Activated T-cell treated with anti-CD3 and anti-CD28 coated beads, Interleukin-2, amount 50 U/mL, for 72 hours (primary cell): ENCODE measurements around the gene AFF3. TPM values are rescaled to one million over a fixed set of nuclear protein-coding genes. Genes with fewer than 3 reads are reported as not detected.

Experiments used
- ATAC-seq, 2 donors: fragments of 150-1000 bp; cut with Tn5 transposase; replicated peaks in 1 of 2; 2 replicates each; pipeline ENCODE4 v1.10.0; 2021; ENCODE audit warnings: moderate library complexity in 2 of 2, mild to moderate bottlenecking in 1 of 2
- DNase-seq, 2 donors: peaks; one replicate each; pipeline ENCODE4 v3.0.0; 2021 to 2022; ENCODE audit warnings: mixed read lengths in 1 of 2
- H3K27ac Mint-ChIP-seq: one replicate; pipeline ENCODE4 v1.8.0; 2022; ENCODE audit warnings: mild to moderate bottlenecking, moderate library complexity, mixed read lengths
- H3K27me3 Mint-ChIP-seq: one replicate; pipeline ENCODE4 v1.8.0; 2022; ENCODE audit warnings: low read depth, mixed read lengths
- H3K36me3 Mint-ChIP-seq, 2 donors: one replicate each; pipeline ENCODE4 v1.8.0; 2022; ENCODE audit warnings: mixed read lengths in 2 of 2, mild to moderate bottlenecking in 1 of 2; ENCODE audit not compliant: insufficient read depth in 2 of 2
- H3K4me1 Mint-ChIP-seq: one replicate; pipeline ENCODE4 v1.8.0; 2022; ENCODE audit warnings: low read depth, mixed read lengths
- H3K4me3 Mint-ChIP-seq, 2 donors: one replicate each; pipeline ENCODE4 v1.8.0; 2022; ENCODE audit warnings: mild to moderate bottlenecking in 2 of 2, mixed read lengths in 2 of 2, moderate library complexity in 2 of 2
- H3K9me3 Mint-ChIP-seq, 2 donors: one replicate each; pipeline ENCODE4 v1.8.0; 2022; ENCODE audit warnings: mixed read lengths in 2 of 2
- total RNA-seq, 2 donors: library from RNA; stranded (reverse); gene quantifications; one replicate each; pipeline ENCODE4 v1.2.3, GENCODE V29; 2022

Gene AFF3
- total RNA-seq, 2 donors from 2014 or later: 0.39 to 2.6 TPM

DNA sequence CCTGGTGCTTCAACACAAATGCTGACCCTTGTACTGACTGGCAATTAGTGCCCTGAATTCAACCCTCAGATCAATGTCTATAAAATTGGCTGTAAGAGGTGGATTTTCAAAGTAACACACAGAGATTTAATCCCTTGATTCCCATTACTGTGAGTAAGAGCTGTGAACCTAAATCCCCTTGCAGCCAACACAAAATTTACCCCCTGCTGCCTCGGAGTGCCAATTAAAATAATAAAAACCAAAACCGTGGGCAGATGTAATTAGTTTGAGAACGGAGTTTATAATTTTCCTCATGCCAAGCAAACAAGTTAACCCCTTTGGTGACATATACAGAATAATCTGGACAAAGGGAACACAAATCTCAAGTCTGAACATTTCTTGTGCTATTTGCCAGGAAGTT, 596.8 kb downstream of the AFF3 start:
- no peak for DNase-seq
- no peaks in the 10 kb centered on the region for H3K36me3 Mint-ChIP-seq
- no peak overlapping the region for H3K27ac Mint-ChIP-seq
- H3K9me3 Mint-ChIP-seq: no peaks in the 10 kb centered on the region
- H3K4me1 Mint-ChIP-seq: no peaks in the 10 kb centered on the region
- H3K27me3 Mint-ChIP-seq: peaks cover 3% of the 10 kb centered on the region
- ATAC-seq: no peak
- H3K4me3 Mint-ChIP-seq: no peak overlapping the region

DNA sequence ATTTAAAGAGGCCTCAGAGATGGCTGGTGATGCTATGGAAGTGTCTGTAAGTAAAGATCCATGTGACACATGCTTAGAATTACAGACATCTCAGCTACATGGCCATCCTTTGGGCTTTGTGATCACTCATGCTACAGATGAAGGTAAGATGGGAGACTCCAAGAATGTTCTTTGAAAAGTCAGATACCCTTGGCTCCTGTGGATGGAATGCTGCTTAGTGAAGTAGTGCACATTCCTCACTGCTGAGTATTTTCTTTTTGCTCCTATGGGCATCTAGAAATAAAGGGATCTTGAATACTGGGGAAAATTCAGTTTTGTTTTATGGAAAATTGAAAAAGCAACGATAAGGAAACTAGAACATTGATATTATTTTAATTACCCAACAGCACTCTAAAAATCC, 597.3 kb downstream of the AFF3 start:
- H3K27me3 Mint-ChIP-seq: peaks cover 8% of the 10 kb centered on the region
- H3K4me1 Mint-ChIP-seq: no peaks in the 10 kb centered on the region
- no peak for ATAC-seq
- H3K4me3 Mint-ChIP-seq: no peak overlapping the region
- H3K27ac Mint-ChIP-seq: no peak overlapping the region
- no peak for DNase-seq
- no peaks in the 10 kb centered on the region for H3K9me3 Mint-ChIP-seq
- H3K36me3 Mint-ChIP-seq: no peaks in the 10 kb centered on the region

DNA sequence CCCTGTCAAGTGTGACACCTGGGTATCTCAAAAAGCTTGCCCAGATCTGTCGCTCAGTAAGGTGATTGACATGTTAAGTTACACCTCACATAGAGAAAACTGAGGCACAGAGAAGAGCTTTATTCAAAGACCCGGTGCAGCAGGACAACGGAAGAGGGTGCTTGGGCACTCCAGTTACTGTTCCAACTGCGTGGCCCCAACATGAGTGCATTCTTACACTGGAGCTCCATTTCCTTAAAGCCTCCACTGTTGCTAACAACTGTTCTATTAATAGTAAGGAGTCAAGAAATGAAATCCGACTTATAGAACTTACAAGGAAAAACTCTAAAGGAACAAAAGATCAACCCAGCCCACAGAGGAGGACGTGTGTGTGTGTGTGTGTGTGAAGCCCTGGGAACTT, 597.8 kb downstream of the AFF3 start:
- Mint-ChIP-seq H3K36me3 (no peaks in the 10 kb centered on the region), H3K9me3 (no peaks in the 10 kb centered on the region), H3K4me1 (no peaks in the 10 kb centered on the region), H3K4me3 (no peak overlapping the region), H3K27ac (no peak overlapping the region), H3K27me3 (peaks cover 8% of the 10 kb centered on the region)
- ATAC-seq (no peak), DNase-seq (no peak)

DNA sequence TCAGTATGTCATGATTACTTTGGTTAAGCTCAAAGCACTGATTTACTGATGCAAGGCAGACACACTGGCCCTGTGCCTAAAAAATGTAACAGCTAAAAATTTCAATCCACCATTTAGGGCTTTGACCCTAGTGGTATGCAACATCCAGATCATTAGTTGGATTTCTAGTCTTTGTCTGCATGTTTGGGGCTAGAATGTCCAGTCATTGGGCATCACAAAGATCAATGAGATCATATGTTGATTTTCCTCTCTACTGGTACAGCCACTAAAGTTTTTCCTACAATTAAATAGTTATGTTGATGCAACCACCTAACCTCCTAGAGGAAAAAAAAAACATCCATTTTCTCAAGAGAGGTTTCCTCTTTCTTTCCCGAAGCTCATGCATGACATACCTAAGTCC, 599.1 kb downstream of the AFF3 start:
- H3K27ac Mint-ChIP-seq: no peak overlapping the region
- no peaks in the 10 kb centered on the region for H3K9me3 Mint-ChIP-seq
- no peak for DNase-seq
- no peaks in the 10 kb centered on the region for H3K36me3 Mint-ChIP-seq
- no peak for ATAC-seq
- no peak overlapping the region for H3K4me3 Mint-ChIP-seq
- H3K4me1 Mint-ChIP-seq: no peaks in the 10 kb centered on the region
- H3K27me3 Mint-ChIP-seq: peaks cover 8% of the 10 kb centered on the region

DNA sequence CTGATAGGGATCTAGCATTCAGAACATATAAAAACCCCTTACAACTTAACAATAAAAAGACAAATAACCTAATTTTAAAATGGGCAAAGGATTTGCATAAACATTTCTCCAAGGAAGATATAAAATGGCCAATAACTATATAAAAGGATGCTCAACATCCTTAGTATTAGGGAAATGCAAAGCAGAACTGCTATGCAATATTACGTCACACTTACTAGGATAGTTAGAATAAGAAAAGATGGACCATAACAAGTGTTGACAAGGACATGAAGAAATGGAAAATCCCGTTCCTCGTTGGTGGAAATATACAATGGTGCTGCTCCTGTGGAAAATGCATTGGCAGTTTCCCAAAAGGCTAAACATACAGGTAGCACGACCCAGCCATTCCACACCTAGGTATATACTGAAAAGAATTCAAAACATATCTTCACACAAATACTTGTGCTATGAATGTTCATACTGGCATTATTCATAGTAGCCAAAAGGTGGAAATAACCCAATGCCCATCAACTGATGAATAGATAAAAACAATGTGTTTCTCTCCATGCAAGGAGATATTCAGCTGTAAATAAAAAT, 604.4 kb downstream of the AFF3 start:
- DNase-seq: no peak
- no peak for ATAC-seq
- no peak overlapping the region for H3K4me3 Mint-ChIP-seq
- peaks cover 21% of the 10 kb centered on the region for H3K27me3 Mint-ChIP-seq
- H3K27ac Mint-ChIP-seq: no peak overlapping the region
- H3K4me1 Mint-ChIP-seq: no peaks in the 10 kb centered on the region
- H3K9me3 Mint-ChIP-seq: no peaks in the 10 kb centered on the region
- H3K36me3 Mint-ChIP-seq: peaks cover 0 to 5% of the 10 kb centered on the region in 2 donors

DNA sequence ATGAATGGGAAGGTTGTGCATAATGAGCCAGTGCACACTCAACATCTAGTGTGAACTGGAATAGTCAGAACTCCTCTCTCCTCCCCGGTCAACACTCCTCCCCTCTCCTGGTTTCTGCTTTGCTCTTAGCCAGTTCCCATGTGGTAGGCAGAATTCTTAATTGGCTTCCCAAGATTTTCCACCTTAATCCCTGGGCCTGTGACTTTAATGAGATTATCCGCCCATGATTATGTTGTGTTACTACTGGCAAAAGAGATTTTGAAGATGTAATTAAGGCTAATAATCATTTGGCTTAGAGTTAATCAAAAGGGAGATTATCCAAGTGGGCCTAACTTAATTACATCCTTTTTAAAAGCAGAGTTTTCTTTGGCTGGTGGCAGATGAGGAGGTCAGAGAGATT, 618.3 kb downstream of the AFF3 start:
- H3K36me3 Mint-ChIP-seq: no peaks in the 10 kb centered on the region
- H3K27me3 Mint-ChIP-seq: peaks cover 6% of the 10 kb centered on the region
- DNase-seq: no peak
- H3K27ac Mint-ChIP-seq: no peak overlapping the region
- no peaks in the 10 kb centered on the region for H3K4me1 Mint-ChIP-seq
- no peaks in the 10 kb centered on the region for H3K9me3 Mint-ChIP-seq
- H3K4me3 Mint-ChIP-seq: no peak overlapping the region
- no peak for ATAC-seq

DNA sequence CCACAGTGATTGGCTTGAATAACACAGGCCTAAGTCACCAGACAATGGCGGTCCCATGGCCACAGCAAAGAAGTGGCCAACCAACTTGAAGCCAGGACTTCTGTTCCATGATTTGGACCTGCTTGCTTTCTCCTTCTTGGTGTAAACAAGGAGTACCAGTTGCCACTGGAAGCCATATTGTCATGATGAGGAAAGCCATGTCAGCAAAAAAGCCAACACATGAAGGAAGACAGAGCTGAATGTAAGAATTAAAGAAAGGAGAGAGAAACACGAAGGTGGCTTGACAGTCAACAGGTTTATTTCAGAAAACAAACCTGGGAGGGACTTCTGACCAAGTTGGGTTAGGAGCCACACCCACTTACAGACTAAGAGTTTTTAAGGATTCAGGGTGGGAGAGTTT, 620.2 kb downstream of the AFF3 start:
- H3K4me3 Mint-ChIP-seq: no peak overlapping the region
- H3K36me3 Mint-ChIP-seq: no peaks in the 10 kb centered on the region
- no peak for DNase-seq
- H3K9me3 Mint-ChIP-seq: no peaks in the 10 kb centered on the region
- peaks cover 6% of the 10 kb centered on the region for H3K27me3 Mint-ChIP-seq
- no peak overlapping the region for H3K27ac Mint-ChIP-seq
- no peak for ATAC-seq
- no peaks in the 10 kb centered on the region for H3K4me1 Mint-ChIP-seq

DNA sequence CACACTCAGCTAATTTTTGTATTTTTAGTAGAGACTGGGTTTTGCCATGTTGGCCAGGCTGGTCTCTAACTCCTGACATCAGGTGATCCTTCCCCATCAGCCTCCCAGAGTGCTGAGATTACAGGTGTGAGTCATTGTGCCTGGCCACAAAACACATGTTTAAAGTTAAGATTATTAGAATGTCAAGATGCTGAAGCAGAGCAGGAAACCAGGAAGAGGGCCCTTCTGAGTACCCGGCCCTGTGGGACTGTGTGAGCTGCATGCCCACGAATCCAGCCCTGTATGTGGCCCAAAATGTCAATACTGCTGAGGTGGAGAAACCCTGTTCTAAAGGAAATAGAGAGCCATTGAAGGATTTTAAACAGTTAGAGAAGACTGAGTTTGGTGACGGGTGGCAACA, 621.6 kb downstream of the AFF3 start:
- Mint-ChIP-seq H3K27ac (no peak overlapping the region), H3K4me3 (no peak overlapping the region), H3K9me3 (no peaks in the 10 kb centered on the region), H3K27me3 (peaks cover 6% of the 10 kb centered on the region), H3K4me1 (no peaks in the 10 kb centered on the region), H3K36me3 (no peaks in the 10 kb centered on the region)
- DNase-seq: no peak
- no peak for ATAC-seq

DNA sequence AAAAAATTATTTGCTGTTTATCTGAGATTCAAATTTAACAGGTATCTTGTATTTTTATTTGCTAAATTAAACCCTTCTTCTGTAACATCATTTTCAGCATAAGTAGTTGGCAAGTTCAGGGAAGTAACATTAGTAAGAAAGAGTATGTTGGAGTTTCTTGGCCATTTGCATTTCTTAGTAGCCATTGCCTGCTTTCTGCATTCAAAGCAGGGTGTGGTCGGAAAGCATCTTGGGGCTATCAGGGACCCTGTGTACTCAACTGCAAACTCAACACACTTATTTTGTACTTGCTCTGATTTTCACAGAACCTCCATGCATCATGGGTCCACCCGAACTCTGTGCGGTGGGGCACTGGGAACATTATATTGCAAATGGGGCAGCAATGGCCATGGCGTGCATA, 622.2 kb downstream of the AFF3 start:
- Mint-ChIP-seq H3K27ac (no peak overlapping the region), H3K36me3 (no peaks in the 10 kb centered on the region), H3K4me3 (no peak overlapping the region), H3K4me1 (no peaks in the 10 kb centered on the region), H3K9me3 (no peaks in the 10 kb centered on the region), H3K27me3 (peaks cover 6% of the 10 kb centered on the region)
- DNase-seq: no peak
- no peak for ATAC-seq

DNA sequence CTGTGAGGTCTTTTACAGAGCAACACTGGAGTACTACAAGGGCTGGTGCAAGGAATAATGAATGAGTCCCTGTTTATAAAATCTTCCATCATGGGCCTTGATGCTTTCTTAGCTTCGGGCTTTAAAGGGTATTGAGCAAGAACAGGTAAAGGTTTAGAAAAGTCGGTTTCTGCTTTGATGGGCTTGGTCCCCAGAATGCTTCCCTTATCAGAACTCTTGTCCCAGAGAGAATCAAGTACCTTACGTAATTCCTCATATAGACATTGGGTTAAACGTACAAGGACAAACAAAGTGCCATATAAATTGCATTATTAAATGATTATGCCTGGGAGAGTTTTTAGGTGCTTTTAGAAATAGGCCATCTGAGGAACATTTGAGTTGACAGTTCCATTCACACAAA, 628.0 kb downstream of the AFF3 start:
- ATAC-seq (no peak), DNase-seq (no peak)
- H3K36me3 Mint-ChIP-seq: no peaks in the 10 kb centered on the region
- no peak overlapping the region for H3K27ac Mint-ChIP-seq
- no peaks in the 10 kb centered on the region for H3K9me3 Mint-ChIP-seq
- H3K4me3 Mint-ChIP-seq: no peak overlapping the region
- no peaks in the 10 kb centered on the region for H3K27me3 Mint-ChIP-seq
- H3K4me1 Mint-ChIP-seq: no peaks in the 10 kb centered on the region

DNA sequence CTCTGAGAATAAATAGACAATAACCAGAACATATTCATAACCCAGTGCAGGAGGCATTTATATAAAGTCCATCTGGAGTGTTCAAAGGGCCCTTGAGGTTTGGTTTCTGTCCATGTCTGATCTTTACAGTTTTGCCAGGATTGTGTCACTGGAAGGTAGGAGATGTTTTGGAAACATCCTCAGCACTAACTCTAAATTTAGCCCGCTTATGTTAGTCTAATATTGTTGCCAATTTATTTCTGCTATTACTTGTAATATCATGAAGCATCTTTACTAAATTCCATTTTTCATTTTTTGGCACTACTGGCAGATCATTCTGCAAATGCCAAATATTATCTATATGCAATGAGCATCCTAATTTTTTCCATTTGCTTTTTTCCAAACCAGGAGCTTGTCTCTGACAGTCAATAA, 630.2 kb downstream of the AFF3 start:
- Mint-ChIP-seq H3K4me3 (no peak overlapping the region), H3K4me1 (no peaks in the 10 kb centered on the region), H3K36me3 (no peaks in the 10 kb centered on the region), H3K27ac (no peak overlapping the region), H3K9me3 (no peaks in the 10 kb centered on the region), H3K27me3 (no peaks in the 10 kb centered on the region)
- DNase-seq: no peak
- no peak for ATAC-seq

DNA sequence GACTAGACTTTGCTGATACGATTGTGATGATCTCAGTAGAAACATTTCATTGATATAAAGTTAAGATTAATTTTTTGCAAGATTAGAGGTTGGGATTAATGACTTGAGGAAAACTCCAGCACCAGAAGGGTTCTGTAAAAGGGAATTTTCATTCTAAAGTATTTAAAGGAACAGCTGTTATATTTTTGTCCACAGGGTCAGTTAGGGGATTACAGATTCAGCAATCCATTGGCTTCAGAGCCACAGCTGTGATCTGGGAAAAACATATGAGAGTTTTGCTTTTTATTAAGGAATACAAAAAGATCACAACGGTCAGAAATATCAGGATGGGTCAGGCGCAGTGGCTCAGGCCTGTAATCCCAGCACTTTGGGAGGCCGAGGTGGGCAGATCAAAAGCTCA, 633.0 kb downstream of the AFF3 start:
- ATAC-seq (no peak), DNase-seq (no peak)
- no peaks in the 10 kb centered on the region for H3K27me3 Mint-ChIP-seq
- no peak overlapping the region for H3K4me3 Mint-ChIP-seq
- peaks cover 10% of the 10 kb centered on the region for H3K4me1 Mint-ChIP-seq
- H3K9me3 Mint-ChIP-seq: no peaks in the 10 kb centered on the region
- H3K36me3 Mint-ChIP-seq: no peaks in the 10 kb centered on the region
- no peak overlapping the region for H3K27ac Mint-ChIP-seq

DNA sequence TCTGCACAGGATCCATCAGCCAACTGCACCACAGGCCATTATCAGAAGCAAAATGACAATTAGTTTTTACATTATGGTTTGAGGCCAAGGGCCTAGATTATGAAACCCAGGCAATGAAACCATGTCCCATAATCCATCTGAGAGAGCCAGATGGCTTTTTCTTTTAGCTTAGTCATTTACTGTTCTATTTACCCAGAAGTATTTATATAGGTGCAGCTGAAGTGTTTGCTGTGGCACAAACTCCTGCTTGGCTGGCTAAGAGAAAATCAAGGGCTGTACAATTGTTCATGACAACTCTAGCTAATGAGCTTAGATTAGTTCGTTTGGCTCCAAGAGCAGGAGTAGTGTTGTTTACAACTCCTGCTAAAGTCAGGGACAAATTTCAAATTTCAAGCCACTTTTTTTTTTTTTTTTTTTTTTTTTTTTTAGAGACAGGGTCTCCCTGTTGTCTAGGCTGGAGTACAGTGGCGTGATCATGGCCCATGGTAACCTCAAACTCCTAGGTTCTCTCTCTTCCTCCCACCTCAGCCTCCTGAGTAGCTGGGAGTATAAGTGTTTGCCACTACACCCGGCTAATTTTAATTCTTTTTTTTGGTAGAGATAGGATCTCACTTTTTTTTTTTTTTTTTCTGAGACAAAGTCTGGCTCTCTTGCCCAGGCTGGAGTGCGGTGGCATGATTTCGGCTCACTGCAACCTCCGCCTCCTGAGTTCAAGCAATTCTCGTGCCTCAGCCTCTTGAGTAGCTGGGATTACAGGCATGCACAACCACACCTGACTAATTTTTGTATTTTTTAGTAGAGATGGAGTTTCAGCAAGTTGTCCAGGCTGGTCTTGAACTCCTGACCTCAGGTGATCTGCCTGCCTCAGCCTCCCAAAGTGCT, 634.2 kb downstream of the AFF3 start:
- no peak for DNase-seq
- no peak for ATAC-seq
- Mint-ChIP-seq H3K4me3 (no peak overlapping the region), H3K27ac (no peak overlapping the region), H3K9me3 (no peaks in the 10 kb centered on the region), H3K27me3 (no peaks in the 10 kb centered on the region), H3K4me1 (peaks cover 18% of the 10 kb centered on the region), H3K36me3 (no peaks in the 10 kb centered on the region)
